Measurements from ENCODE around the gene ZNF234.

DNA sequence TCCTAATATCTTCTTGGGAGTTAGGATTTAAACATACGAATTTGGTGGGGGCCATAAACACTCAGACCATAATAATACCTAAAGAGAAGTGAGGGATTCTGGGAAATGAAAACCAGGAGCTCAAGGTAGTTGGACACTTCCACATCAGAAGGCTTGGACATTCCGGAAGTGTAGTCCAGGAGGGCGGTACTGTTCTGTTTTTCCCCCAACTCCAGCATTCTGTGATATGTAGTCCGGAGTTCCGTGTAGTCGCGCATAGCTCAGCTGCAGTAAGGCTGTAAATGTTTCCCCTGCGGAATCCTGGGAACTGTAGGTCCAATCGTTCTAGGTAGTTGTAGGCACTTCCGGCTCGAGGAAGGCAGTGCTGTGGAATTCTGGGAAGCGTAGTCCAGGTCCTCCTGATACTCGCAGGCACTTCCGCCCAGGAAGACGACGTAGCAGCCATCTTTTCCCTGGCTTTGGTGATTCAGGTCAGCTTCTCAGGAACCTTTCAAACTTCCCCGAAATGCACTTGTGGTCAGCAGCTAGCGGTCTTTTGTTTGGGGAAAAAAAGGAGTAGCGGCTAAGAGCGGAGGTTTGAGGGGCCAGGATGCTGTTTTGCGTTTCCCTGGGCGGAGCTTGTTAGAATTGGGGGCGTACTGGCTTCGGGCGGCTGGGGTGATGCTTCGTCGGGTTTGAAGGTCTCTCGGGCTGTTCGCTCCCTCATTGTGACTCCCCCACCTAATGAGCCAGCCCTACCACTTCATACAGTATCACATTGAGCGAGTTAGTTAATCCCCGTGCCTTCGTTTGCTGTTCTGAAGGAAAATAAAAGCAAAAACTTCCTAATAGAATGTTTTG lies 23.5 kb downstream of the ZNF234 start, which contains the start of gene ZNF226:
- TF ChIP-seq, protein P1, sequence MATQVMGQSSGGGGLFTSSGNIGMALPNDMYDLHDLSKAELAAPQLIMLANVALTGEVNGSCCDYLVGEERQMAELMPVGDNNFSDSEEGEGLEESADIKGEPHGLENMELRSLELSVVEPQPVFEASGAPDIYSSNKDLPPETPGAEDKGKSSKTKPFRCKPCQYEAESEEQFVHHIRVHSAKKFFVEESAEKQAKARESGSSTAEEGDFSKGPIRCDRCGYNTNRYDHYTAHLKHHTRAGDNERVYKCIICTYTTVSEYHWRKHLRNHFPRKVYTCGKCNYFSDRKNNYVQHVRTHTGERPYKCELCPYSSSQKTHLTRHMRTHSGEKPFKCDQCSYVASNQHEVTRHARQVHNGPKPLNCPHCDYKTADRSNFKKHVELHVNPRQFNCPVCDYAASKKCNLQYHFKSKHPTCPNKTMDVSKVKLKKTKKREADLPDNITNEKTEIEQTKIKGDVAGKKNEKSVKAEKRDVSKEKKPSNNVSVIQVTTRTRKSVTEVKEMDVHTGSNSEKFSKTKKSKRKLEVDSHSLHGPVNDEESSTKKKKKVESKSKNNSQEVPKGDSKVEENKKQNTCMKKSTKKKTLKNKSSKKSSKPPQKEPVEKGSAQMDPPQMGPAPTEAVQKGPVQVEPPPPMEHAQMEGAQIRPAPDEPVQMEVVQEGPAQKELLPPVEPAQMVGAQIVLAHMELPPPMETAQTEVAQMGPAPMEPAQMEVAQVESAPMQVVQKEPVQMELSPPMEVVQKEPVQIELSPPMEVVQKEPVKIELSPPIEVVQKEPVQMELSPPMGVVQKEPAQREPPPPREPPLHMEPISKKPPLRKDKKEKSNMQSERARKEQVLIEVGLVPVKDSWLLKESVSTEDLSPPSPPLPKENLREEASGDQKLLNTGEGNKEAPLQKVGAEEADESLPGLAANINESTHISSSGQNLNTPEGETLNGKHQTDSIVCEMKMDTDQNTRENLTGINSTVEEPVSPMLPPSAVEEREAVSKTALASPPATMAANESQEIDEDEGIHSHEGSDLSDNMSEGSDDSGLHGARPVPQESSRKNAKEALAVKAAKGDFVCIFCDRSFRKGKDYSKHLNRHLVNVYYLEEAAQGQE (IDR thresholded peaks at IDR 0.05; ENCODE audit: insufficient read depth in 1 of 2, low read depth in 2 of 2, low read length in 1 of 2) = no peak
- TF ChIP-seq POLR2AphosphoS5 (IDR thresholded peaks at IDR 0.05; ENCODE audit: low read depth, low read length) = peak; percentile 66
- TF ChIP-seq, protein P2, sequence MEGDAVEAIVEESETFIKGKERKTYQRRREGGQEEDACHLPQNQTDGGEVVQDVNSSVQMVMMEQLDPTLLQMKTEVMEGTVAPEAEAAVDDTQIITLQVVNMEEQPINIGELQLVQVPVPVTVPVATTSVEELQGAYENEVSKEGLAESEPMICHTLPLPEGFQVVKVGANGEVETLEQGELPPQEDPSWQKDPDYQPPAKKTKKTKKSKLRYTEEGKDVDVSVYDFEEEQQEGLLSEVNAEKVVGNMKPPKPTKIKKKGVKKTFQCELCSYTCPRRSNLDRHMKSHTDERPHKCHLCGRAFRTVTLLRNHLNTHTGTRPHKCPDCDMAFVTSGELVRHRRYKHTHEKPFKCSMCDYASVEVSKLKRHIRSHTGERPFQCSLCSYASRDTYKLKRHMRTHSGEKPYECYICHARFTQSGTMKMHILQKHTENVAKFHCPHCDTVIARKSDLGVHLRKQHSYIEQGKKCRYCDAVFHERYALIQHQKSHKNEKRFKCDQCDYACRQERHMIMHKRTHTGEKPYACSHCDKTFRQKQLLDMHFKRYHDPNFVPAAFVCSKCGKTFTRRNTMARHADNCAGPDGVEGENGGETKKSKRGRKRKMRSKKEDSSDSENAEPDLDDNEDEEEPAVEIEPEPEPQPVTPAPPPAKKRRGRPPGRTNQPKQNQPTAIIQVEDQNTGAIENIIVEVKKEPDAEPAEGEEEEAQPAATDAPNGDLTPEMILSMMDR (IDR thresholded peaks at IDR 0.05) = no peak
- no peak for TF ChIP-seq TCF7L2 (IDR thresholded peaks at IDR 0.05; ENCODE audit: low read depth, low read length)
- no peak for TF ChIP-seq SIN3A (IDR thresholded peaks at IDR 0.05; ENCODE audit: borderline replicate concordance, insufficient read depth, low read depth, low read length)

Measured in Panc1 (cell line).